ENCODE measurements around the gene CDK5.
"Not testable (repeated sequence)": the region's sequence is repeated elsewhere in the genome, so short reads cannot be mapped to it uniquely, and the experiment has no call there.

The CDK5 gene

DNA sequence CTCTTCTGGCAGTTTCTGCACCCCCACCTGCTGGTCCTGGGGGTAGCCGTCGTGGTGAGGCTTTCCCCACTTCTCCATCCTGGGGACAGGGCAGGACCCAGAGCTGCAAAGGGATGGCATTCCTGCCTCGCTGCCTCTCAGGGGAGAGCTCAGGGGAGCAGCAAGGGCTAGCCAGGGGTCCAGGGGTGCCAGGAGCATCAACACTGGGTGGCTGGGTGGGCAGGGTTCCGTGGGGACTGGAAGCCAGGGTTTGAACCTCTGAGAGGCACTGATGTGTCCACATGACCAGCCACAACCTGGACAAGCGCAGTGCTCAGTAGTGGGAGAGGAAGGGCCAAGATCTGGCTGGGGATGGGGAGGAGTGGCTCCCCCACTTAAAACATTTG is 23.8 kb downstream of the CDK5 start:
- DNase-seq (ENCODE audit: low read depth in 2 of 2), result no peak

DNA sequence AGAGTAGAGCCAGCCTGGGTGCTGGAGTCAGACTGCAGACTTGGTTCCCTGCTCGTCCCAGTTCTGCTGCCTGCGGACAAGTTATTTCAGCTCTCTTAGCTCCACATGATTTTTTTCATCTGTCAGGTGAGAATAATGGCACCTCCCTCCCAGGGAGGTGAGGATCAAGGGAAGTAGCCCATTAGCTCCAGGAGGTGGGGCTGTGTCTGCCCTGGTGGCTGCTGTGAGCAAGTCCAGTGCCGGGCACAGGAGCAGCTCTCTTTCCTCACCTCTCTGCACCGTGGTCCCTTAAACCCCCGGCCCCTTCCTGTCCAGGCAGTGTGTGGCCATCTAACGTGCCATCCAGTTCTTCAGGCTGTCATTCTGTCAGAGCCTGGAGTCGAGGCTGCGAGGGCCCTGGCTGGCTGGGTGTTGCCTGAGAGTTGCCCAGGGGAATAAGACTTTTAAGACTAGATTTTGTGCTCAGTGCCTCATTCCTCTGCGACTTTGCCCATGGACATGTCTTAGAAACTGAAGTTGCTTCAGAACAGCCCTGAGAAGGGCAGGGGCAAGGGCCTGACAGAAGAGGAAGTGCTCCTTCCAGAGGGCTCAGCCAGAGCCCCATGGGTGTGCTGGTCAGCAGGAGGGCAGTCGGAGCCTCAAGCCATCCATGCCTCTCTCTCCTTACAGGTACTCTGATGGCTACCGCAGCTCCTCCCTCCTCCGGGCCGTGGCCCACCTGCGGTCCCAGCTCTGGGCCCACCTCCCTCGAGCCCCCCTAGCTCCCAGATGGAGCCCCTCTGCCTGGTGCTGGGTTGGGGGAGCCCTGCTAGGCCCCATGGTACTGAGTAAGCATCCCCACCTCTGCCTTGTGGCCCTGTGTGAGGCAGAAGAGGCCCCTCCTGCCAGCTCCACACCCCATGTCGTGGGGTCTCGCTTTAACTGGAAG is 24.5 kb downstream of the CDK5 start:
- no peak for DNase-seq (ENCODE audit: low read depth in 2 of 2)

DNA sequence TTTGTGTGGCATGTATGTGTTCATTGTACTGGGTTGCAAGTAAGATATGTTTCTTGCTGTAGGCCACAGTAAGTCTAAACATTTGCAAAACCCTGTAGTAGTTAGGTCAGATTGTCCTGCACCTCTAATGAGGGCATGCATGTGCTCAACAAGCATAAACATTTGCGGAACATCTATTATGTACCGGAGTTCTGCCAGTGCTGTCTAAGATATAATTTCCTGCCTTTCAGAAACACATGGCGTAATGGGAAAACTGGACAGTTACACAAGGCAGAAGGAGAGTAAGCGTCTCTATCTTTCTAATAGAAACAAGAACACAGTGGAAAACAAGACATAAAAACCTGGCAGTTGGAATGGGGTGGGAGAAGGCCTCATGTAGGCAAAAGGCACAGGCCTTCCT is 26.7 kb downstream of the CDK5 start:
- DNase-seq (ENCODE audit: low read depth in 2 of 2), result no peak

DNA sequence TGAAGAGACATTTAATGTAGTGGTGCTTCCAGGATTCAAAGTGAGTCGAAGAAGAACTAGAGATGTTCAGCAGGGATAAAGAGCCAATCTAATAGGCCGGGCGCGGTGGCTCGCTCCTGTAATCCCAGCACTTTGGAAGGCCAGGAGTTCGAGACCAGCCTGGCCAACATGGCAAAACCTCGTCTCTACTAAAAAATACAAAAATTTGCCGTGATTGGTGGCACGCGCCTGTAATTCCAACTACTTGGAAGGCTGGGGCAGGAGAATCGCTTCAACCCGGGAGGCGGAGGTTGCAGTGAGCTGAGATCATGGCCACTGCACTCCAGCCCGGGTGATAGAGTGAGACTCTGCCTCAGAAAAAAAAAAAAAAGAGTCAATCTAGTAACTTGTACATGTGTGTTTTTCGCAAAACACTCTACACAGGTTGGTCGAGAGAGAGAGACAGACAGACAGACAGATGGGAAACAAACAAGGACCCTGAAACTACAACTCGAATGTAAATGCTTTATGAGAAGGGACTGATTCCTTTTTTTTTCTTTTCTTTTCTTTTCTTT is 28.7 kb downstream of the CDK5 start:
- DNase-seq (ENCODE audit: low read depth in 2 of 2), result no peak

DNA sequence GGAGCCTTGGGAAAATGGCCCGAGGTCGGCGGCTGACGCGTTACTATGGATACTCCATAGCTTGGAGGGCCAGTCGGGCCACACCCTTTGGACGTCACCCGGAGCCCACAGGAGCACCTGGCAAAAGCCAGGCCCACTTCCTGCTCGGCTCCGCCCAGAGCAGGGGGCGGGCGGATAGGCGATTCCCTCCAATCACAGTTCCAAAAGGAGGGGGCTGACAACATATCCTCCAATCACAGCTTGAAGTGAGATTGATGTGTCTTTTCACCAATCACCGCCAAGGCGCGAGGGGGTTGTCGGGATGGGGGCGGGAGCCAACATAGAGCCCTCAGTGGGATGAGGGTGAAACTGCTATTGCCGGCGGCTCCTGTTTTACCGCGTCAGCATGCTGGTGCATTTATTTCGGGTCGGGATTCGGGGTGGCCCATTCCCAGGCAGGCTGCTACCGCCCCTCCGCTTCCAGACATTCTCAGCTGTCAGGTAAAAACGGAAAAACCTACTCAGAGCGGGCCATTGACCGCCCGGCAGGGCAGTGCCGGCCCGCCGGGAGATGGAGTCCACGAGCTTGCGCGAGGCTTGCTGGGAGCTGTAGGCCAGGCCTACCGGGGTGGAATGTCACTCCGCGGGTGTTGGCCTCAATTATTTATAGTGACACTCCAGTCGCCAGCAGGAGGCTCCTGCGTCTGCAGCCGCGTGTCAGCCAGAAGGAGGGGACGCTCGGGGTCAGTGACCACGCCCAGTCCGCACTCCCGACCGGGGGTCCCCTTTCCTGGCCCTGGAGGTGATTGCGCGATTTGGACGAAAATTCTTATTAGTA is 29.4 kb downstream of the CDK5 start, which contains the start of gene ABCB8:
Gene ABCB8 (plus strand): TSS at position 320 of the 817 bp plus-strand sequence. CDS start 66 bp downstream, at position 386.
- peak; percentile 95 for DNase-seq (ENCODE audit: low read depth in 2 of 2)

DNA sequence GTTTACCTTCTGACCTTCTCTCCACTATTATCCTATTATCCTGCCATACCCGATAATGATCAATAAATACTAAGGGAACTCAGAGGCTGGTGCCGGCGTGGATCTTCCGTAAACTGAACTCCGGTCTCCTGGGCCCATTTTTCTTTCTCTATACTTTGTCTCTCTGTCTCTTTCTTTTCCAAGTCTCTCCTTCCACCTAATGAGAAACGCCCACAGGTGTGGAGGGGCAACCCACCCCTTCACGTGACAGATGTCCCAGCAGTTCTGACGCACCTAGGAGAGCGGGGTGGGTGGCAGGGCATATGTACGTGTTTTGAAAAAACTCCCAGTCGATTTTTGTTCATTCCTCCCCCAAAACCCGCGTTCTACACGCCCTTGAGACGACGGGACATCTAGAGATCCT is 30.0 kb downstream of the CDK5 start:
- not testable (repeated sequence) for DNase-seq (ENCODE audit: low read depth in 2 of 2)

DNA sequence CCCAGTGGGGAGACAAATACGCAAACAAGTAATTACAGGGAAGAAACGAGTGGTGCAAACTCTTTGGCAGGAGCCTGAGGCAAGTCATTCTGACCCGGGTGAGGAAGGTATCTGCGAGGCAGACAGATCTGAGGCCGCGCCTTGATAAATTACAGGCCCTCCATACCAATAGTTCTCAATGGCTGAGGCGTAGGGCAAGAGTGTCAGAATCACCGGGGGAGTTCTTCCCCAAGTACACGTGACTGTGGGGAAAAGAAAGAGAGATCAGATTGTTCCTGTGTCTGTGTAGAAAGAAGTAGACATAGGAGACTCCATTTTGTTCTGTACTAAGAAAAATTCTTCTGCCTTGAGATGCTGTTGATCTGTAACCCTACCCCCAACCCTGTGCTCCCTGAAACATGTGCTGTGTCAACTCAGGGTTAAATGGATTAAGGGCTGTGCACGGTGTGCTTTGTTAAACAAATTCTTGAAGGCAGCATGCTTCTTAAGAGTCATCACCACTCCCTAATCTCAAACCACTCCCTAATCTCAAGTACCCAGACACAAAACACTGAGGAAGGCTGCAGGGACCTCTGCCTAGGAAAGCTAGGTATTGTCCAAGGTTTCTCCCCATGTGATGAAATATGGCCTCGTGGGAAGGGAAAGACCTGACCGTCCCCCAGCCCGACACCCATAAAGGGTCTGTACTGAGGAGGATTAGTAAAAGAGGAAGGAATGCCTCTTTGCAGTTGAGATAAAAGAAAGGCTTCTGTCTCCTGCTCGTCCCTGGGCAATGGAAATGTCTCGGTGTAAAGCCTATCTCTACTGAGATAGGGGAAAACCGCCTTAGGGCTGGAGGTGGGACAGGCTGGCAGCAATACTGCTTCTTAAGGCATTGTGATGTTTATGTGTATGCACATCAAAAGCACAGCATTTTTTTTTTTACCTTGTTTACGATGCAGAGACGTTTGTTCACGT is 30.6 kb downstream of the CDK5 start:
- DNase-seq (ENCODE audit: low read depth in 2 of 2), result not testable (repeated sequence)

DNA sequence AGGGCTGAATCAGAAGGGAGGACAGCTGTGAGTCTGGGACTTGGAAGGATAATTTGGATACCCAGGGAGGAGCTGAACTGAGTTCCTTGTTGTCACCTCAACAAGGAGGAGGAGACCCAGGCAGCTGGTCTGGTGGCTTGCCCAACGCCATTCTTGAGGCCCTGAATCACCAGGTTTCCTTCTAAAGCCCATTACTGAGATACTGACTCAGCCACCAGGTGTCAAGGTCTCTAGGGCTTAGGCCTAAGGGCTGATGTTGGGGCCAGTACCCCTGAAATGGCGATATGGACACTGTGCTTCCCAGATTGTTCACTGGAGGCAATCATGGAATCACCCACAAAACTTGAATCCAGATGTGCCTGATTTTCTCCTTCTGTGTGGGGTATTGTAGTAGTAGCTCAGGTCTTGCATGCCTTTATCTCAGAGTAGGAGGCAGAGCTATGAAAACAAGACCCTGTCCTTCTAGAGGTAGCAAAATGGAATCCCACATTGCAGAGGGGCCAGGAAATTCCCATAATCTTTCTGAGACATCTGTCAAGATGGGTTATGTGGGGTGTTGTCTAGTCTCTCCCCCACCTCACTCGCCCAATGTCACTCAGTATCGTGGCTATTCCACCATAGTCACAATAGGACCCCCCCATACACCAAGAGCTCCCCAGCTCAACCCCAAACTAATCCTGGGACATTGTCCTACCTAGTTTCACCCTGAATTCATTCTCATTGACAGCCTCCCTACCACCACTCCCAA is 31.6 kb downstream of the CDK5 start:
- no peak for DNase-seq (ENCODE audit: low read depth in 2 of 2)

DNA sequence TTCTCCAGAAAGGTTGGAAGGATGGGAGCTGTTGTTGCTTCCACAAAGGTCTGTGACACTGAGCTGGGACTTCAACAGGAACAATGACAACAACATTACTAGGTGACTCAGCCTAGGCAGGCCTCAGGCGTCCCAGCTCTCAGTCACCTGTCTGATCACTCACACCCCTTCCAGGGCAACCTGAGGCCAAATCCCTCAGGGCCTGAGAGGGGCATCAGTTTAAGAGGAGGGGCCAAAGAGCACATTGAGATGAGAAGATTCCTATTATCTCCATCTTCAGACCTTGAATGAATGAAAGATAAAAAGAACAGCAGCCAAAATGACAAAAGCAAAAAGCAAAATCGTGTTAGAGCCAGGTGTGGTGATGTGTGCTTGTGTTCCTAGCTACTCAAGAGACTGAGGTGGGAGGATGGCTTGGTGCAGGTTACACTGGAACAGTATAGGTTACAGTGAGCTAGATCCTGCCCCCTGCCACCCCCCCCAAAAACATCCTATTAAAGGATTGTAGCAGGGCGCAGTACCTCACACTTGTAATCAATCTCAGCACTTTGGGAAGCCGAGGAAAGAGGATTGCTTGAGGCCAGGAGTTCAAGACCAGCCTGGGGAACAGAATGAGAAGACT is 33.2 kb downstream of the CDK5 start, which contains the start of gene ATG9B:
Gene ATG9B (minus strand): TSS at position 60 of the 622 bp plus-strand sequence. CDS start 71 bp downstream, outside the sequence.
- DNase-seq (ENCODE audit: low read depth in 2 of 2), result no peak

DNA sequence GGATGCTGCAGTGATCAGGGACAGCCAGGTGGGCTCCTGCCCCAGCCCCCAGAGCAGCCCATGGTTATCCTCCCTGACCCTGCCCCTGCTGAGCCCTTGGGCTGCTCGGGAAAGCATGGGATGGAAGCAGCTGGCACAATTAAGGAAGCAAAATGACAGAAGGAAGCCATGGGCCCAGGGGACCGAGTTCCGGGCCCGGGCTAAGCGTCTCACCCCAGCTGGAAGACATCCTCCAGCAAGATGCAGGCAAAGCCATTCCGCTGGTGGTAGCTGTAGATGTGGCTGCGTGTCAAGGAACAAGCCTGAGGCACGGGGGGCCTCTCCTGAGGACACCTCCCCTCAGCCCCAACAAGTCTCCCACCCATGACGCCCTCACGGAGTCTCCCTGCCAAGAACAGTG is 34.5 kb downstream of the CDK5 start:
- no peak for DNase-seq (ENCODE audit: low read depth in 2 of 2)

DNA sequence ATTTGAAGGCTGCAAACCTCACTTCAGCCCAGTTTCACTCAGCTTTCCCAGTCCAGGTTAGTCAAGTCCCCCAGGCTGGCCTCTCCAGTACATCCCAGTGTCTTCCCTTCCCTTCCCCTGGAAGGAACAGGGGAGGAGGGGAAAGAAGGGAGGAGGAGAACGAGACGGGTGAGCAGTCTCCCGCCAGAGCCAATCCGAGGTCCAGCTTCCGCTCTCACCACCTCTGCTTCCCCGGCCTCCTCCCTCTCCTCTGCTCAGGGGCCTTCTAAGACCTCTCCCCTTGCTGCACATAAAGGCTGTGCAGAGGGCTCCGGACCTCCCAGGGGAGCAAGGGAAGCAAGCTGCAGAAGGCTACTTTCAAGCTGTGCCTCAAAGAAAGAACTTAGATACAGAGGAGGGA is 37.5 kb downstream of the CDK5 start:
- DNase-seq (ENCODE audit: low read depth in 2 of 2), result no peak

DNA sequence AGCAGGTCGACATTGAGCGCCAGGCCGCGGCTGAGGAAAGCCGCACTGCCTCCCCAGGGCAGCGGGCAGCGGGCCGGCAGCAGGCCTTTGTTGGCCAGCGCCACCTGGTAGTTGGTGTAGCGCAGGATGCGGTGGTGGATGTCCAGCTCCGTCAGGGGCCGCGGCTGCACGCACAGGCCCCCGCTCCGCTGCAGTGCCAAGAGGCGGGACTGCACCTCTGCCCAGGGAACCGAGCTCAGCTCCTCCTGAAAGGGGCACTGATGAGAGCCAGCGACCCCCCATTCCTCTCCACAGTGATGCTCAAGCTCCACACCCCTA is 38.6 kb downstream of the CDK5 start:
- DNase-seq (ENCODE audit: low read depth in 2 of 2), result no peak

DNA sequence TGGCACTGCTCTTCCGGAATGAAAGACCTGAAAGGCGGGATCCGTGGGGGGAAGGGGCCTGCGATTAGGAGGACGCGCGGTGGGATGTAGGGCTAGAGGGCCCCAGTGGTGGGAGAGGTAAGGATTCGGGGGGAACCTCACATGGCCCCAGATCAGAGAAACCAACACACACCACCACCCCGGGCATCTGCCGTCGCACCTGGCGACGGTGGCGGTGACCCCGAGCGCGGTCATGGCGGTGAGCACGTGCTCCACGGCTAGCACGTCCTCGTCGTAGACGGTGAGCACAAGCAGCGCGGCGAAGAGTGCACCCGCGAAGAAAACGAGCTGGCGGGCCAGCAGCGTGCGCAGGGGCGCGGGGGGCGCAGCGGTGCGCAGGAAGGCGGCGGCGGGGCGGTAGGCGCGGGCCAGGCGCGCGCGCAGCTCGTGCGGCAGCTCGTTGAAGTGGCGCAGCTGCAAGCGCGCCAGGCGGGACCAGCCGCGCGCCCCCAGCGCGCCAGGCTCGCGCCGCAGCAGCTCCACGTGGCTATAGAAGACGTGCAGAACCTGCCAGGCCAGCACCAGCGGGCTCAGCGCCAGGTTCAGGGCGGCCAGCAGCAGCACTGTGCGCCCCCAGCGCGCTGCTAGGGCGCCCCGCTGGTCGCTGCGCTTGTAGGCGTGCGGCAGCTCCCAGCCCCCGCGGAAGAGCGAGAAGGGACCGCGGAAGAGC is 39.1 kb downstream of the CDK5 start:
- no peak for DNase-seq (ENCODE audit: low read depth in 2 of 2)

DNA sequence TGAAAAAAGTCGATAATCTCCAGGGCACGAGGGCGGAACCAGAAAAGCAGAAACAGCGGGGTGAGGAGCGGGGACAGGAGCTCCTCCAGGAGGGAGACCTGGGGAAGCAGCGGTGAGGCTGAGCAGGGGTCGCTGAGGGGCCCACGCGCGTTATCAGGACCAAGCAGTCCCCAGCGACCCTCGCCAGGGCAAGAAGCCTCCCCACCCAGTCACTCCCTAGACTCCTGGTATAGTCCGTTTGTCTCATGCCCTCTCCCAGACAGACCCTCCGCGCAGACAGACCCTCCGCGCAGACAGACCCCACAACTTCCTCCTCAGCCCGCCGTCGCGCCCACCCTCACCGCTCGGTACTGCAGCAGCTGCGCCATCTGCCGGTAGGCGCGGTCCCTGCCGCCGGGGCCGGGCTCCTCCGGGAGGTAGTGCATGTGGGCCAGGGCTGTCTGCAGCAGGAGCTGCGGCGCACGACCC is 39.7 kb downstream of the CDK5 start:
- DNase-seq (ENCODE audit: low read depth in 2 of 2), result peak; percentile 59 to 76

DNA sequence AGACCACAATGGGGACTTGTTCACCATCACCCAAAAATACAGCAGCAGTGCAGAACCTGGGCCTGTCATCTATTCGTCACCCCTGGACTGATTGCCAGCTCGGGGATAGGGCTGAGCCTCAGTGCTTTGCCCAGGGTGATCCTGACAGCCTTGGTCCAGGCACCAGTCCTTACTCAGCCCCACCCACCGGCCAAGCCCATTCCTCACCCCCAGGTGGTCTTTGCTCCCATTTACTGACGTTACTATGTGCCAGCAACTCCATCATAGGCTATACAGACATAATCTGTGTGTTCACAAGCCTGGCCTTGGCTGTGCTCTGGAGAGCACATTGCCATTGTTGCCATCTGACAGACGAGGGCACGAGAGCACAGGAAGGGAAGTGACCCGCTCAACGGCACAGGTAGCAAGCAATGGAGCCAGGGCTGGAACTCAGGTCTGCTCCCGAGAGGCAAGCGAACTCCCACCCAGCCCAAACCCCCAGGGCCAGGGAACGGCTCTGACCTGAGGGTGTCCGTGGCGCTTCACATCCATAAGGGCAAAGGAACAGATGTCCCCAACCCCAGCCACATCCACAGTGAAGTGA is 40.2 kb downstream of the CDK5 start:
- no peak for DNase-seq (ENCODE audit: low read depth in 2 of 2)

DNA sequence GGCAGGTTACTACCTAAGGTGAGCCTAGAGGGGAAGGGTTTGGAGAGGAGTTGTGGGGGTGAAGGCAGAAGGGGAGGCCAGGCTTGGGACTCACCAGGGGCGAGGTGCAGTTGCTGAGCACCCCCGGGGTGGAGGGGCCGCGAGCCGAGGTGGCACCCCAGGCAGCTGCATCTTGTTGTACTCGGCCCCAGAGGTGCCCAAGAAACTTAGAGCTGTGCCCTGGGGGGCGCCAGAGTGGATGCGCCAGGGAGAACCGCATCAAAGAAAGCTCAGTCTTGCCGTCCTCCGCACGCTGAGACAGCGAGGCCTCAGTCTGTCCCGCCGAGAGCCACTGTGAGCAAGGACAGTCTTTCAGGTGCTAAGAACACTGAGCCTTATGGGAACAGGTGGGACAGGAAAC is 40.8 kb downstream of the CDK5 start:
- no peak for DNase-seq (ENCODE audit: low read depth in 2 of 2)

DNA sequence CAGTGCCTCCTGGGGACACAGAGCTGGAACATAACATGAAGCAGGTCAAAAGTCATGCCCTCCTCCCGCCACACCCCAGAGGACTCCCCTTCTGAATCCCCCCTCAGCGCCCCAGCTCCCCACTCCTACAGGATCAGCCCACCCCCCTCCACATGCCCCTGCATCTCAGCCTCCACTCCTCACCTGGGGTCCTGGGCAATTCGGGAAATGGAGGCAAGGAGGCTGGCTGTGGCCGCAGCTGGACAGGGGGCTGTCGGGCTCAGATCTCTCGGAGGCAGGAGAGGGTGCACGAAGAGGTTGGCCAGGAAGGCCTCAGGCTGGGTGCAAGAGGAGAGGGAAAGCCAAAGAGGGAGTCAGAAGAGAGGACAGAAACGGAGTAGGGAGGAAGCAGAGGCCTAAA is 41.2 kb downstream of the CDK5 start:
- no peak for DNase-seq (ENCODE audit: low read depth in 2 of 2)

DNA sequence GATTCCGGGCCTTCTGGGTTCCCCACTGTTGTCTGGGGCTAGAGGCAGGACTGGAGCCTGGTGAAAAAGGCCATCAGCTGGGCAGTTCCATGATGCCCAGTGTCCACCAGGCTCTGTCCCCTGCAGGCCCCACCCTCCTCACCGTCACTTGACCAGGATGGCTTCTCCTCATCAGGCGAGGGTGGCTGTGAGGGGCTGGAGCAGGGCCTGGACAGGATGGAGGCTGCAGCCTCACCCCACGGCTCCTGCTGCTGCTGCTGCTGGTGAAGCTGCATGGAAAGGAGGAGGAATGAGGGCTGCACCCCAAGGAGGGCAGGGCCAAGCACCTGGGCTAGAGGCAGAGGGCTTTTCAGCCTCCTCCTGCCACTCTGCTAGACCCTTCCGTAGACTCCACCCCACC is 41.7 kb downstream of the CDK5 start:
- DNase-seq (ENCODE audit: low read depth in 2 of 2), result no peak

DNA sequence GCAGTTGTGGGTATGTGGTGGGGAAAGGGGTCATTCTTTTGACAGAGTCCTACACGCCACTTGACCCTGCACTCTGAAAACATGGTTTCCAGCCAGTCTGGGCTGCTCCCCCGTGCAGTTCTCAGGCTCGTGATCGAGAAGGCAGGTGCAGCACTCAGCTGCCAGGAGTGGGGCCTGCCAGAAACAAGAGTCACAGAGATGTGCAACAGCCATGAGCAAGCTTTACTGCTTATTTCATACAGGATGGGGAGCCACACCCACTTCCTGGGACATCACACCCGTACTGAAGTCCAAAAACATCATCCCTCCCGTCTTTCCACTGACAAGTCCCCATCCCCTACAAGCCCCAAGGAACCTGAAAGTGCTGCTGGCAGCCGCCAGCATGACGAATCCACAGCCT is 42.7 kb downstream of the CDK5 start:
- no peak for DNase-seq (ENCODE audit: low read depth in 2 of 2)

Data from stimulated activated CD8-positive, alpha-beta memory T cell treated with anti-CD3 and anti-CD28 coated beads, Interleukin-7, amount 100 ng/mL, for 1 hour (primary cell).